GM12891 (cell line): Measurements from ENCODE around the gene MS4A15.

ENCODE experiments used
- DNase-seq: peaks from one replicate; pipeline ENCODE4 v3.0.0; 2011; ENCODE audit warnings: low spot score; ENCODE audit not compliant: insufficient read length
- FAIRE-seq: peaks from 2 replicates; lab custom pipeline; 2011; peaks lifted over from hg19 to GRCh38; lab: Jason Lieb, UNC
- PAX5 ChIP-seq: IDR thresholded peaks from 2 replicates; pipeline ENCODE4 v1.6.1; 2011; ENCODE audit warnings: low read length, moderate library complexity, mild to moderate bottlenecking; ENCODE audit not compliant: insufficient read depth, severe bottlenecking
- POLR2A ChIP-seq: IDR thresholded peaks from 2 replicates; pipeline ENCODE4 v1.6.1; 2011; ENCODE audit warnings: low read depth, low read length, control low read depth
- POLR2AphosphoS5 ChIP-seq: IDR thresholded peaks from 2 replicates; pipeline ENCODE4 v1.6.1; 2011; ENCODE audit warnings: low read depth, low read length, control low read depth
- POU2F2 ChIP-seq: IDR thresholded peaks from 2 replicates; pipeline ENCODE4 v1.6.1; 2011; ENCODE audit warnings: low read depth, mild to moderate bottlenecking, control low read depth, low read length, moderate library complexity
- SPI1 ChIP-seq: IDR thresholded peaks from 2 replicates; pipeline ENCODE4 v1.6.1; 2011; ENCODE audit warnings: low read depth, low read length, control low read depth
- TAF1 ChIP-seq: IDR thresholded peaks from 2 replicates; pipeline ENCODE4 v1.6.1; 2011; ENCODE audit warnings: low read depth, low read length, control low read depth

Gene MS4A15

GRCh38 chr11:60725592-60725991, 31.1 kb upstream of the MS4A15 start:
- no peak for TF ChIP-seq POLR2A
- TF ChIP-seq PAX5 = no peak
- TF ChIP-seq POU2F2 = no peak
- TF ChIP-seq POLR2AphosphoS5 = no peak
- TF ChIP-seq SPI1 = no peak
- TF ChIP-seq TAF1 = no peak
- no peak for FAIRE-seq
- no peak for DNase-seq

- no peak for TF ChIP-seq SPI1
- TF ChIP-seq POU2F2 = no peak
- TF ChIP-seq POLR2AphosphoS5 = no peak
- TF ChIP-seq TAF1 = no peak
- TF ChIP-seq POLR2A = no peak
- no peak for TF ChIP-seq PAX5
- FAIRE-seq (no peak), DNase-seq (no peak)
Measured at GRCh38 chr11:60731586-60731985, 25.1 kb upstream of the MS4A15 start.

DNA sequence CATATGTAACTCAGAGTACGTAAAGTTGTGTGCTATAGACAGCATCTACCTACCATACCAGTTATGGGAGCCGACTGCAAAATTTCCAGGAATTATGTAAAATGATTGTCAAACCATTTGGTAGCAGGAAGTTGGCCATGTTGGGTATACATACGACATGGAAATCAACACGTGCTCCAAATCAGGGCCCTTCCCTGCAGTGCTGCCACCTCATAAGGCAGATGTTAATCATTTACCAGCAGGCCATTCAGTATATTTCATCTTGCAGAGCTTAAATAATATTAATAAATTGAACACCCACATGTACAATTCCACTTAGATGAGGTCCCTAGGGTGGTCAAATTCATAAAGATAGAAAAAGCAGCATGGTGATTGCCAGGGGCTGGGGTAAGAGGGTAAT, 22.4 kb upstream of the MS4A15 start:
- no peak for TF ChIP-seq PAX5
- DNase-seq (no peak), FAIRE-seq (no peak)

DNA sequence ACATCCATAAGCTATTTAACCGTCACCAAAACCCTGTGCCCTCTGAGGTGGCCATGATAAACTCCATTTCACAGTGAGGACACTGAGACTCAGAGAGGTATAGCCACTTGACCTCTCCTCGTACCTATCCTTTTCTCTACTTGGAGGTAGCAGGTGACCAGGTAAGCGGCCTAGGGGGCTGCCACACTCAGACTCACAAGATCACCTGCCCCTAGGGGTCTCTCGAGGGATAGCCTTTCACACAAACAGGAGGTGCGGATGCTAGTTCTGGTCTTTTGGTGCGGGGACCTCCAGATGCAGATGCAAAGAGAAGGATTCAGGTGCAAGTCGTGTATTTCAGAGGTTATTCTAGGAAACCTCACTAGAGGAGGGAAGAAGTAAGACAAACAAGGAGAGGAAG, 17.6 kb upstream of the MS4A15 start:
- DNase-seq (no peak), FAIRE-seq (no peak)
- TF ChIP-seq POU2F2 = no peak
- TF ChIP-seq POLR2A = no peak
- TF ChIP-seq PAX5 = no peak

DNA sequence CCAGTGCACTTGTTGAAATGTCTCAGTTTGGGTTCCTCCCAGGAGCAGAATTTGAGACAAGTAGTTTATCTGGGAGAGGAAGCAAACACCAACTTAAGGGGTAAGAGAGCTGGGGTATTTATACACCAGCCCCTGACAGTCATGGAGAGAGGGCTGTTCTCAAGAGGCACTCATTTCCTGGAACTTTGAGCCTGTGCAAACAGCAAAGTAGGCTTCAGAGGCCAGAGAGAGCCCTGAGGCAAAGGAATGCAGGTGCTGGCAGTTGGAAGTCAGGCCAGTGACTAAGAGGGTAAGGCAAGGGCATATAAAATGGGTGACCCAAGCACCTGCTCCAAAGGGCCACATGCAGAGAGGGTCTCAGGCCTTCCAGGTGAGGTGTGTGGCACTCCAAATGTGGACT, 16.1 kb upstream of the MS4A15 start:
- DNase-seq (no peak), FAIRE-seq (no peak)
- TF ChIP-seq PAX5 (no peak), POLR2AphosphoS5 (no peak), POU2F2 (no peak), POLR2A (no peak), SPI1 (no peak), TAF1 (no peak)

- FAIRE-seq (no peak), DNase-seq (no peak)
- no peak for TF ChIP-seq PAX5
- no peak for TF ChIP-seq POLR2AphosphoS5
- TF ChIP-seq TAF1 = no peak
- no peak for TF ChIP-seq POLR2A
- no peak for TF ChIP-seq POU2F2
- TF ChIP-seq SPI1 = no peak
Measured at GRCh38 chr11:60741421-60741820, 15.2 kb upstream of the MS4A15 start.

DNA sequence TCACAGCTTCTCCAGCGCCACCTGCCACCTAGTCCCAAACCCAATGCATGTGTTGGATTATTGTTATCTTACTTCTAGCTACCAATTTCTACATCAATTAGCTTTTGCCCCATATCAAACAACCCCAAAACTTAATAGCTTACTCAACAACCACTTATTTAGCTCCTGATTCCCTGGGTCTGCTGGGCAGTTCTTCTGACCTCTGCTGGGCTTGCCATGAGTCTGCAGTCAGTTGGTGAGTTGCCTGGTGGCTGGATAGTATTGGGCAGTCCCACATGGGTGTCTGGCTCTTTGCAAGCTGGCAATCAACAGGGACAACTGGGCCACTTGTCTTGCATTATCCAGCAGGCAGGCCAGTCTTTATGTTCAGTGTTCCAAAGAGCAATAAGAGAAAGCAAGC, 13.6 kb upstream of the MS4A15 start:
- TF ChIP-seq PAX5 = no peak
- TF ChIP-seq SPI1 = no peak
- no peak for TF ChIP-seq POLR2A
- no peak for TF ChIP-seq POU2F2
- no peak for TF ChIP-seq TAF1
- no peak for TF ChIP-seq POLR2AphosphoS5
- FAIRE-seq (no peak), DNase-seq (no peak)

DNA sequence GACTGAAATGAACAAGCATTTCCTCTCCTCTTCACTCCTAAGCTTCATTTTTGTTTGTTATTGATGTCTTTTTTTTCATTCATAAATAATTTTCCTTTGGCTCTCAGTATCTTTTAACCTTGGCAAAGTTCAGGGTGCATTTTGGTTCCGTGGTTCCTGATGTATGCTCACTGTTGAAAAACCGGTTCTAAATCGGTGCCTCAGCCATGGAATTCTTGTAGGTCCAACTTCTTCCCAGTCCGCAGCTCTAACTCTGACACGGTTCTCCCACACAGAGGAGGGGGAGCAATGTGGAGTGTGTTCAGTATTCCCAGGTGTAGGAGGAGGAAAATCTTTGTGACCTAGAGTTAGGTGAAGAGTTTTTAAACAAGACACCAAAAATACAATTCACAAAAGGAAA, 12.6 kb upstream of the MS4A15 start:
- TF ChIP-seq PAX5 (no peak), POLR2A (no peak), POU2F2 (no peak), TAF1 (no peak)
- FAIRE-seq = no peak

DNA sequence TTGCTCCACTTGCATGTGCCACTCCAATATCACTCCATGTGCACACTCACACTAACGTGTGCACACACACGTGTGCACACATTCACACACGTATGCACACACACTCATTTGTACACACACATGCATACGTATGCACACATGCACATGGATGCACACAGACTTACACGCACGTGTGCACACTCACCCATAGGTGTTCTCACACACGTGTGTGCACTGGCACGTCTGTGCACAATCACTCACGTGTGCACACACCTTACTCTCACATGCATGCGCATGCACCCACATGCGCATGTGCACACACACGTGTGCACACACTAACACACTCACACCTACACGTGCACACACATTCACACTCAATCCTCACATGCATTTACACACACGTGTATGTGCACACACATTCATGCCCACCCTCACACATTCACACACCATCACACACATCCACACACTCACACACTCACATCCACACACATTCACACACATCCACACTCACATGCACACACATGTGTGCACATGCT, 9.3 kb upstream of the MS4A15 start:
- TF ChIP-seq POLR2A (no peak), PAX5 (no peak)
- FAIRE-seq = peak; percentile 78

More for the DNA sequence above, 12.6 kb upstream of the MS4A15 start:
- no peak for DNase-seq

DNA sequence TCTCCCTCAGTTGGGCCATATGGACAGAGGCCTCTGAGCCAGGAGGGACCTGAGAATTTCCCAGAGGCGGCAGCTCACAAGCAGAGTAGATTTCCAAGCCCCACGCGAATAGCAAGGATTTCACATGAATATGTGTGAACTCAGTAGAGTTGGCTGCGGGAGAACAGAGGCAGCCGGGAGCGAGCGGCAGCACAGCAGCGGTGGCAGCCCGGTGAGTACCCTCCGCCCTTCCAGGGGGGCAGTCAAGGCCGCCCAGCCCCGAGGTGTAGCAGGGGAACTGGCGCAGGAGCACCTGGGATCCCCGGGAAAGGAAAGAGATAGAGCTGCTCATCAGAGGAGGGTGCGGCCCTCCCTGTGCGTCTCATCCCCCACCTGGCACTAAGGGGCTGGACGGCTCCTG, 8.4 kb upstream of the MS4A15 start:
- DNase-seq (no peak), FAIRE-seq (no peak)
- no peak for TF ChIP-seq TAF1
- TF ChIP-seq POLR2AphosphoS5 = no peak
- TF ChIP-seq POU2F2 = no peak
- TF ChIP-seq PAX5 = no peak
- TF ChIP-seq POLR2A = no peak
- no peak for TF ChIP-seq SPI1

More for the DNA sequence above, 9.3 kb upstream of the MS4A15 start:
- no peak for DNase-seq

- DNase-seq (no peak), FAIRE-seq (no peak)
- TF ChIP-seq TAF1 (no peak), POLR2A (no peak), PAX5 (no peak), POU2F2 (no peak)
Measured at GRCh38 chr11:60748821-60749220, 7.8 kb upstream of the MS4A15 start.
